Pancreas (tissue), 10 donors: ENCODE measurements around the gene ARHGAP6. TPM values are rescaled to one million over a fixed set of nuclear protein-coding genes. Genes with fewer than 3 reads are reported as not detected.

Experiments used
- ATAC-seq, 4 donors: fragments of 200-7000 bp; cut with Tn5 transposase; one replicate each; pipeline versions ENCODE4 v1.8.0 to v1.9.1; 2020; ENCODE audit warnings: mild to moderate bottlenecking in 4 of 4, moderate library complexity in 4 of 4
- DNase-seq, 6 donors: peaks; one replicate each; pipeline ENCODE4 v3.0.0-alpha.2; 2020
- FAIRE-seq: peaks from 2 replicates; lab custom pipeline; 2012; peaks lifted over from hg19 to GRCh38; lab: Jason Lieb, UNC
- H3K27ac ChIP-seq, 4 donors: fragments of 200-600 bp; sonication (generic); 1 replicate in 3 of 4; 2 replicates in 1 of 4; pipeline versions ENCODE4 v1.5.0 to v1.8.0; 2020
- H3K27me3 ChIP-seq, 4 donors: fragments of 200-600 bp; one replicate each; pipeline ENCODE4 v1.8.0; 2021
- H3K36me3 ChIP-seq, 3 donors: fragments of 200-600 bp; sonication (generic) in 1 of 3; one replicate each; pipeline versions ENCODE4 v1.5.0 to v1.8.0; 2020 to 2021
- H3K4me1 ChIP-seq, 3 donors: fragments of 200-600 bp; one replicate each; pipeline ENCODE4 v1.8.0; 2021
- H3K4me3 ChIP-seq, 4 donors: fragments of 200-600 bp; sonication (generic) in 2 of 4; one replicate each; pipeline versions ENCODE4 v1.5.0 to v1.8.0; 2020 to 2021
- H3K9me3 ChIP-seq, 4 donors: fragments of 200-600 bp; one replicate each; pipeline ENCODE4 v1.8.0; 2021
- WGBS, 2 donors: extraction: QIAGEN DNeasy Blood & Tissue Kit; methylation state at CpG; one replicate each; pipeline ENCODE4 v1.1.7; 2013; 5-methylcytosine and 5-hydroxymethylcytosine counted together
- intact Hi-C, 3 donors: fragments of 100-400 bp; cut with DNase I; formaldehyde crosslinking; loops; one replicate each; pipeline versions ENCODE4 v1.11.1 to v1.14.2; 2022
- polyA plus RNA-seq, 2 donors: library from polyadenylated mRNA; stranded (reverse); fragments of 200-250 nt; gene quantifications; one replicate each; pipeline ENCODE4 v1.2.3, GENCODE V29; 2013
- total RNA-seq, 6 donors: library from RNA; stranded (reverse); fragmentation: NEBNext Ultra II Directional in 4 of 6; extraction: Animal tissue kit (Norgen Biotek cat#: 25700) in 4 of 6; gene quantifications; one replicate each; pipeline versions ENCODE4 v1.2.1 to v1.2.4, GENCODE V29; 2021 to 2023
- TF ChIP-seq, protein P1 (sequence below), 4 donors: fragments of 200-600 bp; sonication (generic) in 3 of 4; IDR thresholded peaks; one replicate each; pipeline versions ENCODE4 v1.5.0 to v1.8.0; 2021; ENCODE audit warnings: antibody characterized with exemption in 4 of 4
- donor health status: healthy with polysubstance abuse.
- donor health status: DM: no; HTN: no; CAD: no; lungs with moderate emphysema.
- donor health status: DM: no; HTN: no; CAD: no.
- donor health status: control.
- donor health status: control.
- donor health status: Bipolar disorder and iron deficiency.
- donor health status: DM: yes; HTN: yes; CAD: no.
- donor health status: DM: no; HTN: no; CAD: no.
- donor health status: DM: no; HTN: no; CAD: no.
- donor health status: DM: yes; HTN: yes; CAD: no.

Gene ARHGAP6
- total and polyA plus RNA-seq, 8 donors = 0.79 to 3.3 (median 1.1) TPM

DNA sequence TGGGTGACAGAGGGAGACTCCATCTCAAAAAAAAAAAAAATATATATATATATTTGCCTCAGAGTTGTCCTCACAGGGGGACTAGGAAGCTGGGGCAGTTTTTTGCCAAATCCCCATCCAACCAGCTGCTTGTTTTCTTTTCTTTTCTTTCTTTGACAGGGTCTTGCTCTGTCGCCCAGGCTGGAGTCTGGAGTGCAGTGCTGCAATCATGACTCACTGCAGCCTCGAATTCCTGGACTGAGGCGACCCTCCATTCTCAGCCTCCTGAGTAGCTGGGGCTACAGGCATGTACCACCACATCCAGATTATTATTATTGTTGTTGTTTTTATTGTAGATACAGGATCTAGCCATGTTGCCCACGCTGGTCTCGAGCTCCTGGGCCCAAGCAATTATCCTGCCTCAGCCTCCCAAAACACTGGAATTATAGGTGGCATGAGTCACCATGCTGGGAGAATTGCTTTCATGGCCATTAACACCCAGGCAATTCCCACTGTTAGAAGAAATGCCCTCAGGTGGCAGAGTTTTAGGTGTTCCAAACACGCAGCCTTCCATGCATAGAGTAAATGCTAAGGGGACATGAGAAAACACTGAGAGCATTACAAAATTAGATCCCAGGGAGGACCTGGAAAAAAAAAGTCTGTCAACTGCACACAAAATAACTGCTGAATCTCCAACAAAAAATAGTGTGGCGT is 98.0 kb downstream of the ARHGAP6 start:
- TF ChIP-seq, protein P1, sequence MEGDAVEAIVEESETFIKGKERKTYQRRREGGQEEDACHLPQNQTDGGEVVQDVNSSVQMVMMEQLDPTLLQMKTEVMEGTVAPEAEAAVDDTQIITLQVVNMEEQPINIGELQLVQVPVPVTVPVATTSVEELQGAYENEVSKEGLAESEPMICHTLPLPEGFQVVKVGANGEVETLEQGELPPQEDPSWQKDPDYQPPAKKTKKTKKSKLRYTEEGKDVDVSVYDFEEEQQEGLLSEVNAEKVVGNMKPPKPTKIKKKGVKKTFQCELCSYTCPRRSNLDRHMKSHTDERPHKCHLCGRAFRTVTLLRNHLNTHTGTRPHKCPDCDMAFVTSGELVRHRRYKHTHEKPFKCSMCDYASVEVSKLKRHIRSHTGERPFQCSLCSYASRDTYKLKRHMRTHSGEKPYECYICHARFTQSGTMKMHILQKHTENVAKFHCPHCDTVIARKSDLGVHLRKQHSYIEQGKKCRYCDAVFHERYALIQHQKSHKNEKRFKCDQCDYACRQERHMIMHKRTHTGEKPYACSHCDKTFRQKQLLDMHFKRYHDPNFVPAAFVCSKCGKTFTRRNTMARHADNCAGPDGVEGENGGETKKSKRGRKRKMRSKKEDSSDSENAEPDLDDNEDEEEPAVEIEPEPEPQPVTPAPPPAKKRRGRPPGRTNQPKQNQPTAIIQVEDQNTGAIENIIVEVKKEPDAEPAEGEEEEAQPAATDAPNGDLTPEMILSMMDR (IDR thresholded peaks at IDR 0.05) = no peak
- 56 to 69% methylated on average over 7 of the region's 7 CpGs for WGBS, 2 donors
- ATAC-seq = no peak
- H3K27me3 ChIP-seq = no peaks in the 10 kb centered on the region
- no peaks in the 10 kb centered on the region for H3K9me3 ChIP-seq
- no peaks in the 10 kb centered on the region for H3K36me3 ChIP-seq
- no peak for FAIRE-seq
- intact Hi-C loops = no loop called here
- H3K27ac ChIP-seq = no peak overlapping the region
- DNase-seq = no peak
- no peak overlapping the region for H3K4me3 ChIP-seq
- no peaks in the 10 kb centered on the region for H3K4me1 ChIP-seq

DNA sequence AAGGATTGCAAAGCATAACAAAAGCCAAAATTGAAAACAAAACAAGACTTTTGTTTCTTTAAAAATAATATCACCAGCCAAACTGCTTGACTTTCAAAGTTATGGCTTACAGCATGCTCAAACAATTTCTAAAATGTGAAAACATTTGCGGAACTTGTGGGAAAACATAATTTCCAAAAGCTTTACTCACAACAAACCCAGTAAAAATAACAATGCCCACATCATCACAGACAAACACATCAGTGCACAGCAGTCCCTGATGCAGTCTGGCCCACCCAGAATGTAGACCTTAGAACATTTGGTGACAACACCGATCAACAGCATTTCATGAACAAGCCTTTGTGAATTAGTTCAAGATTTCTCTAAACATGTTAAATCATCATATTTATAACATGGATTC is 98.9 kb downstream of the ARHGAP6 start:
- H3K4me1 ChIP-seq = no peaks in the 10 kb centered on the region
- no peak for FAIRE-seq
- no peaks in the 10 kb centered on the region for H3K9me3 ChIP-seq
- no peaks in the 10 kb centered on the region for H3K27me3 ChIP-seq
- no peak for ATAC-seq
- no peak for DNase-seq
- TF ChIP-seq, protein P1 (IDR thresholded peaks at IDR 0.05) = no peak
- no peak overlapping the region for H3K4me3 ChIP-seq
- no peaks in the 10 kb centered on the region for H3K36me3 ChIP-seq
- no peak overlapping the region for H3K27ac ChIP-seq
- 82 to 89% methylated on average over 2 of the region's 2 CpGs for WGBS, 2 donors
- intact Hi-C loops = no loop called here

DNA sequence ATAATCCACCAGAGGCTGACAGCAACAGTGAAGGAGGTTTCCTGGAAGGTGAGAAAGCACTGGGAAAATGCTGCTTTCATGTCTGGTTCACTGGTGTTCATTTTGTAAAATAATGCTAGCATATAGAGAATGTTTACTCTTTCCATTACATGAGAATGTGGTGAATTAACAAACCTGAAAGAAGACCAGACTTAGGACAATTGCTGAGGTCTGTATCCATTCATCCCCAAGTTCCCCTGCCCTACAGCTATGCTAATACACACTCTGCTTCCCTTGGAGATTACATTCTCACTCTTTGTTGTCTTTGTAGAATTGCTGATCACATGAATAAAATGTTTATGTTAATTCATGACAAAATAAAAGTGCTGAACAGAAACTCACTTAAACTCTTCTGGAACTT is 99.5 kb downstream of the ARHGAP6 start:
- H3K4me1 ChIP-seq = no peaks in the 10 kb centered on the region
- H3K4me3 ChIP-seq = no peak overlapping the region
- H3K27ac ChIP-seq = no peak overlapping the region
- ATAC-seq (no peak), DNase-seq (no peak), FAIRE-seq (no peak)
- H3K36me3 ChIP-seq = no peaks in the 10 kb centered on the region
- no peaks in the 10 kb centered on the region for H3K27me3 ChIP-seq
- no peaks in the 10 kb centered on the region for H3K9me3 ChIP-seq
- intact Hi-C loops = no loop called here
- TF ChIP-seq, protein P1 (IDR thresholded peaks at IDR 0.05) = no peak

DNA sequence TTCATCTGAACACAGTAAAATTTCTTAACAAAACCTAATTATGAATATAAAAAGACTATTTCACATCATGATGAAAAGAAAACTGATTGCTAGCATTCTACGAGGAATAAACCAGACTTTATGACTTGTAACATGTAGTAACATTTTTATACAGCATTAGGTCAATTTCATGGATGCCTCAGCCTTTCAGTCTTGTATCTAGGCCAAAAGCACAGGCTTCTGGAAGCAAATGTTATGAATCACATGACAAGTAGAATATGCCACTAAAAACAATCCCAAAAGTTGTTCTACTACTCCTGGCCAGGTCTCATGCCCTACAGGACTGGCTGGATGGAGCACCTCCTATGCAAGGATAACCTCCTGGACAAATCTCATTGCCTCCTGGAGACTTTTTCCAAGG is 101.2 kb downstream of the ARHGAP6 start:
- H3K4me3 ChIP-seq = no peak overlapping the region
- no peak for DNase-seq
- ATAC-seq = no peak
- no peak for FAIRE-seq
- H3K36me3 ChIP-seq = no peaks in the 10 kb centered on the region
- 70 to 83% methylated on average over 1 of the region's 1 CpG for WGBS, 2 donors
- no peaks in the 10 kb centered on the region for H3K27me3 ChIP-seq
- no peaks in the 10 kb centered on the region for H3K9me3 ChIP-seq
- no peak overlapping the region for H3K27ac ChIP-seq
- H3K4me1 ChIP-seq = no peaks in the 10 kb centered on the region
- intact Hi-C loops = no loop called here
- TF ChIP-seq, protein P1 (IDR thresholded peaks at IDR 0.05) = no peak

DNA sequence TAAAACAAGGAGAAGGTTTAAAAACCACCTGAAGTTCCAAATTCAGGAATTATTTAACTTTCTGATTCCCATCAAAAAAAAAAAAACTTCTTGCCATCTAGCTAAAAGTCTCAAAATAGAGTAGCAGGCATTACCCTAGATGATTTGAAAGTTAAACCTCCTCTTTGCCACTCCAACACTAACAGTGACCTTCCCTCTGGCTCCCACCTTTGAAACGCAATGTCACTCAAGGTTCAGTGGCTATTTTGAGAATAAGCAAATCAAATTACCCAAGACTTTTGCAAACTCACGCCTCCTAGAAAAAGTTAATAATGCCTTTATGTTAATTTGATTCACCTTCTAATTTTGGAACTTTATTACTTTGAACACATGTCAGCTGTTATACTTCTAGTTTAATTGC is 103.2 kb downstream of the ARHGAP6 start:
- ATAC-seq (no peak), DNase-seq (no peak), FAIRE-seq (no peak)
- Histone ChIP-seq H3K9me3 (no peaks in the 10 kb centered on the region), H3K4me3 (no peak overlapping the region), H3K4me1 (no peaks in the 10 kb centered on the region), H3K27me3 (no peaks in the 10 kb centered on the region), H3K27ac (no peak overlapping the region), H3K36me3 (no peaks in the 10 kb centered on the region)
- WGBS, 2 donors = 71 to 84% methylated on average over 2 of the region's 2 CpGs
- intact Hi-C loops = no loop called here
- TF ChIP-seq, protein P1 (IDR thresholded peaks at IDR 0.05) = no peak
